ENCODE measurements around the gene GCKR.

DNA sequence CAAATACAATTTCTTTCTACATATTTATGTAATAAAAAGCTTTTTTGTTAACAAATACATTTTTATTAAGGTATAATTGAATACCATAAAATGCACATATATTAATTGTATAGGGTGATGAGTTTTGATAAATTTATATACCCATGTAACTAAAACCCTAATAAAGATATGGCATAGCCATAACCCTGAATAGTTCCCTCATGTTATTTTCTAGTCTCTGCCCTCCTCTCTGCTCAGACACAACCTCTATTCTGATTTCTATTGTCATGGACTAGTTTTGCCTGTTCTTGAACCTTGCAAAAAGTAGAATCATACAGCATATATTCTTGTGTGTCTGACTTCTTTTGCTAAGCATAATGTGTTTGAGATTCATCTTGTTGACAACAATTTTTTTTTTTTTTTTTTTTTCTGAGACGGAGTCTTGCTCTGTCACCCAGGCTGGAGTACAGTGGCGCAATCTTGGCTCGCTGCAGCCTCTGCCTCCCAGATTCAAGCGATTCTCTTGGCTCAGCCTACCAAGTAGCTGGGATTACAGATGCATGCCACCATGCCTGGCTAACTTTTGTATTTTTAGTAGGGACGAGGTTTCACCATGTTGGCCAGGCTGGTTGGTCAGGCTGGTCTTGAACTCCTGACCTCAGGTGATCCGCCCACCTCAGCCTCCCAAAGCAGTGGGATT lies 47.6 kb downstream of the GCKR start:
- TF ChIP-seq, protein P1, sequence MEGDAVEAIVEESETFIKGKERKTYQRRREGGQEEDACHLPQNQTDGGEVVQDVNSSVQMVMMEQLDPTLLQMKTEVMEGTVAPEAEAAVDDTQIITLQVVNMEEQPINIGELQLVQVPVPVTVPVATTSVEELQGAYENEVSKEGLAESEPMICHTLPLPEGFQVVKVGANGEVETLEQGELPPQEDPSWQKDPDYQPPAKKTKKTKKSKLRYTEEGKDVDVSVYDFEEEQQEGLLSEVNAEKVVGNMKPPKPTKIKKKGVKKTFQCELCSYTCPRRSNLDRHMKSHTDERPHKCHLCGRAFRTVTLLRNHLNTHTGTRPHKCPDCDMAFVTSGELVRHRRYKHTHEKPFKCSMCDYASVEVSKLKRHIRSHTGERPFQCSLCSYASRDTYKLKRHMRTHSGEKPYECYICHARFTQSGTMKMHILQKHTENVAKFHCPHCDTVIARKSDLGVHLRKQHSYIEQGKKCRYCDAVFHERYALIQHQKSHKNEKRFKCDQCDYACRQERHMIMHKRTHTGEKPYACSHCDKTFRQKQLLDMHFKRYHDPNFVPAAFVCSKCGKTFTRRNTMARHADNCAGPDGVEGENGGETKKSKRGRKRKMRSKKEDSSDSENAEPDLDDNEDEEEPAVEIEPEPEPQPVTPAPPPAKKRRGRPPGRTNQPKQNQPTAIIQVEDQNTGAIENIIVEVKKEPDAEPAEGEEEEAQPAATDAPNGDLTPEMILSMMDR (IDR thresholded peaks at IDR 0.05), result no peak
- TF ChIP-seq POLR2A (IDR thresholded peaks at IDR 0.05), result no peak
